GM18499 (cell line): ENCODE data around the gene RPS25.
"Not testable (repeated sequence)": the region's sequence is repeated elsewhere in the genome, so short reads cannot be mapped to it uniquely, and the experiment has no call there.

Source experiments
- ATAC-seq: cut with Tn5 transposase; IDR thresholded peaks from one replicate; pipeline ENCODE4 v1.9.1; 2021; ENCODE audit warnings: moderate number of reproducible peaks; ENCODE audit not compliant: insufficient read depth, unreplicated experiment

Gene RPS25

GRCh38 chr11:119019996-119020395 lies 1.9 kb upstream of the RPS25 start:
- ATAC-seq, result no peak

DNA sequence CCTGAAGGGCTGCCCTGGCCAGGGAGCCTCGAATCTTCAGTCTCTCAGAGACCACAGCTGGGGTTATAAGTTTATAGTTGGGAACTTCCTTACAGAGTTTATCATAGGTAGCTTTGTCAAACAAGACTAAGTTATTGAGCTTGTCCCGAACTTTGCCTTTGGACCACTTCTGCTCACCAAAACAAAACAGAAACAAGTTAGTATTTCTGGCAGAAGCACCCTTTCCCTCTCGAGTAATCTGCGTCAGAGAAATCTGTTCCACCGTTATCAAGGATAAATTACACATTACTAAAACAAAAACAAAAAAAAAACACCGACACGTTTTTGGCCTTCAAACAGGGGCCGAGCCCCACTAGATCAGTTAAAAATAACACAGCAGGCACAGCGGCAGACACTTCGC lies 766 bp downstream of the RPS25 start:
- ATAC-seq, result not testable (repeated sequence)

DNA sequence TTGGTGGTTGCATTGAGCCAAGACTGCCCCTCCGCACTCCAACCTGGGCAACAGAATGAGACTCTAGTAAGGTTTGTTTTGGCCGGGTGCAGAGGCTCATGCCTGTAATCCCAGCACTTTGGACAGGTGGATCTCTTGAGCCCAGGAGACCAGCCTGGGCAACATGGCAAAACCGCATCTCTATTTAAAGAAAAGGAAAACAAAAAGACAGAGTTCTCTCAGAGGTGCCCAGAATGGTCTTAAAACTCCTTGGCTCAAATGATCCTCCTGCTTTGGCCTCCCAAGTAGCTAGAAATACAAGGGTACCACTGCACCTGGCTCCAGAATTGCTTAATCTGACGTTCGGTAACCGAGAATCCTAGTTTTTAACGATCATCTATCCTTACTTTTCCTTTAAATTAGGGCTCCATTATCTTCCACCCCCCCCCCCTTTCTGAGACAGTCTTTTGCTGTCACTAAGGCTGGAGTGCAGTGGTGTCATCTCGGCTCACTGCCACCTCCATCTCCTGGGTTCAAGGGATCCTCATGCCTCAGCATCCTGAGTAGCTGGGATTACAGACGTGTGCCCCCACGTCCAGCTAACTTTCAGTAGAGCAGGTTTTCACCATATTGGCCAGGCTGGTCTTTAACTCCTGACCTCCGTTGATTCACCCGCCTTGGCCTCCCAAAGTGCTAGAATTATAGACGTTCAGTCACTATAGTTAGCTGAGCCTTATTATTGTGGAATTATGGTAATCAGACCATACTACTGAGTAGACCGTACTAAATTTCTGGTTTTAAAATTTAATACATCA lies 1.7 kb downstream of the RPS25 start:
- ATAC-seq, result no peak

DNA sequence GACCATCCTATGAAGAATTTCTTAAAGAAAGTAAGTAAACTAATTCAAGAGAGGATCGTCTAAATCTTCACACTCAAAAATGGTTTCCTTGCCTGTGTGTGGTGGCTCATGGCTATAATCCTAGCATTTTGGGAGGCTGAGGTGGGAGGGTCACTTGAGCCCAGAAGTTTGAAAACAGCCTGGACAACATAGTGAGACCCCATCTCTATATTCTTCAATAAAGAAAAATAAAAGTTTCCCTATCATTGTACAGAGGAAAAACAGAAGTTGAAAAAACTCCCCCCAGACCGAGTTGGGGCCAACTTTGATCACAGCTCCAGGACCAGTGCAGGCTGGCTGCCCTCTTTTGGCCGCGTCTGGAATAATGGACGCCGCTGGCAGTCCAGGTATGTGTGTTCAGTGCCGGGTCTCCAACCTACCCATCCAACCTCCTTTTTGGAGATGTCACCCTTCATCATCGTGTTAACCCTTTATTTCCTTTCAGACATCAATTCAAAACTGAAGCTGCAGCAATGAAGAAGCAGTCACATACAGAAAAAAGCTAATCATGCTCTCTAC lies 3.0 kb downstream of the RPS25 start:
- no peak for ATAC-seq

DNA sequence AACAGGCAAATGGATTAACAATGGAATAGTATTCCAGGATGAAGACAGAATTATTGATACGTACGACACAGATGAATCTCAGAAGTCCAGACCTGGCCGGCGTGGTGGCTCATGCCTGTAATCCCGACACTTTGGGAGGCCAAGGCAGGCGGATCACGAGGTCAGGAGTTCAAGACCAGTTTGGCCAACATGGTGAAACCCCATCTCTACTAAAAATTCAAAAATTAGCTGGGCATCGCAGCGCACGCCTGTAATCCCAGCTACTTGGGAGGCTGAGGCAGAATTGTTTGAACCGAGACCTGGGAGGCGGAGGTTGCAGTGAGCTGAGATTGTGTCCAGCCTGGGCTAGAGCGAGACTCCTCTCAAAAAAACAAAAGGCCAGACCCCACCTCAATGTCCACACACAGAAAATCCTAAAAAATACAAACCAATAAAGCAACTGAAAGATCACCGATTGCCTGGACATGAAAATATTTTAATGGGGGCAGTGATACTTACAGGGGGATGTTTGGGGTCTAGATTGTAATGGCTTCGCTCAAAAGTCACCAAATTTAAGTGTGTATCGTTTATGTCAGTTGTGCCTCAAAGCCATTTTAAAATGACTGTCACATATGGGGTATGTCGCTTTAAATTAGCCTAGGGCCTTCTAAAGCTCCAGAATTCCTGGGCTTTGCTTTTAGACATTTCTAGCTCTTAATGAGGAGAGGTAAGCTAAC lies 3.8 kb downstream of the RPS25 start:
- ATAC-seq, result no peak

DNA sequence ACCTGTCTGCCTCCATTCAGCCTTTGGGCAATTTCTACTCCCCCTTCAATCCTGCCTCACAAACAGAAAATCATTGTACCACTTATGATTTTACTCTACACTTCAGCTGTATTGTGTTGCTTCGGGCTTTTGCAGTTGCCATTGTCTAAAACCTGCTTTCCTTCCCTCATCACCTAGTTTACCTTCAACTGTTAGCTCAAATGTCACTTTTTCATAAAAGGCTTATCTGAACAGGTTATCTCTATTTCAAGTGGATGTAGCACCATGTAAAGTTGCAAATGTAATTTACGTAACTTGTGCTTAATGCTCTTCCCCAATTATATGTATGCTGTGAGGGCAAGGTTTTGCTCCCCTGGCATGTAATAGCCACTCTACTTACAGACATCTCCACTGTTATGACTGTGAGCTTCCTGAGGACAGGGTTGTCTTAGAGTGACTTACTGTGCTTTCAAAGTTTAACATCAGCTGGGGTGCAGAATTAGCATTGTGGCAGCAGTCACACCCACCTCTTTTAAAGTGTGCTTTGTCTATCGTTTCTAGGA lies 5.4 kb downstream of the RPS25 start:
- no peak for ATAC-seq

- ATAC-seq, result no peak
These were observed 6.6 kb downstream of the RPS25 start for GRCh38 chr11:119011476-119012053.

DNA sequence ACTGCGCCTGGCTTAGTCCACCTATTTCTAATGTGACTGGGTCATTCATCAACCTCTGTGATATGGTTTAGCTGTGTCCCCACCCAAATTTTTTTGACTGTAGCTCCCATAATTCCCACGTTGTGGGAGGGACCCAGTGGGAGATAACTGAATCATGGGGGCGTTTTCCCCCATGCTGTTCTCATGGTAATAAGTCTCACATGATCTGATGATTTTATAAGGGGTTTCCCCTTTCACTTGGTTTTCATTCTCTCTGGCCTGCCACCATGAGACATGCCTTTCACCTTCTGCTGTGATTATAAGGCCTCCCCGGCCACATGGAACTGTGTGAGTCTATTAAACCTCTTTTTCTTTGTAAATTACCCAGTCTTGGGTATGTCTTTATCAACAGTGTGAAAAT lies 11.5 kb downstream of the RPS25 start:
- no peak for ATAC-seq

DNA sequence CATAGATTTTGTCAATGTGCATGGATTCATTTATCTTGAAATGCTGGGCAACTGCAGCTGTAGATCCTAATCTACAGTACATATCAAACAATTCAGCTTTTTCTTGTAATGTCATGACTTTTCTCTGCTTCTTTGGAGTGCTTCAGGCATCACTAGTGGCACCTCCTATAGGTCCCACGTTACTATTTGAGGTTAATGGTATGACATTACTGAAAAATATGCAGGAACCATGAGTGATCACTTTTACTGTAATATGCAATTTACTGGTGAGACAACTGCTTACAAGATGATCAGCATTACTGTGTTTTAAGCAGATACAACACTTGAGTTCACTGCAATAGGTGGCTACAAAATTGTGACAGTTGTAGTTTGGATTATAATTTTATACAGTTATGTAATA lies 17.2 kb downstream of the RPS25 start:
- no peak for ATAC-seq

DNA sequence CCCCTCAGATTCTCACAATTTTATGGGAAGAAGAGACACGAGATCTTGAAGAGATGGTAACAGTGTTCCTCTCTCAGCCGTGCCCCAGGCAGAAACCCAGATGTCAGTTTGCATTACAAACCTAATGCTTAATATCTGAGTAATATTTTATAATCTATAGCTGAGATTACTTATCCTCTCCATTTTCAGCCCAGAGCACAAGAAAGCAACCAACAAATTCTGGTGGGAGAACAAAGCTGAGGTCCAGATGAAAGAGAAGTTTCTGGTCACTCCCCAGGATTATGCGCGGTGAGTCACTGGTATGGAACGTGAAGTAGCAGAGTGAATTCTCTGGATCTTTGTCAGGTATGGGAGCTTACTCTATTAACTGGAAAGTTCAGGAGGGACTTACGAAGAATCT lies 19.3 kb downstream of the RPS25 start:
- no peak for ATAC-seq

GRCh38 chr11:118998388-118998717 lies 19.8 kb downstream of the RPS25 start:
- peak; percentile 8 for ATAC-seq

- ATAC-seq, result peak; percentile 65
These were observed 20.3 kb downstream of the RPS25 start, which contains the start of gene CENATAC for GRCh38 chr11:118997627-118998387. TSS of gene CENATAC (plus strand) at chr11:118998138. CDS start at chr11:118998198, 60 bp downstream.

GRCh38 chr11:118996926-118997626 lies 21.1 kb downstream of the RPS25 start:
- no peak for ATAC-seq

GRCh38 chr11:118991486-118992038 lies 26.6 kb downstream of the RPS25 start:
- not testable (repeated sequence) for ATAC-seq

GRCh38 chr11:118988280-118988679 lies 29.9 kb downstream of the RPS25 start:
- no peak for ATAC-seq

DNA sequence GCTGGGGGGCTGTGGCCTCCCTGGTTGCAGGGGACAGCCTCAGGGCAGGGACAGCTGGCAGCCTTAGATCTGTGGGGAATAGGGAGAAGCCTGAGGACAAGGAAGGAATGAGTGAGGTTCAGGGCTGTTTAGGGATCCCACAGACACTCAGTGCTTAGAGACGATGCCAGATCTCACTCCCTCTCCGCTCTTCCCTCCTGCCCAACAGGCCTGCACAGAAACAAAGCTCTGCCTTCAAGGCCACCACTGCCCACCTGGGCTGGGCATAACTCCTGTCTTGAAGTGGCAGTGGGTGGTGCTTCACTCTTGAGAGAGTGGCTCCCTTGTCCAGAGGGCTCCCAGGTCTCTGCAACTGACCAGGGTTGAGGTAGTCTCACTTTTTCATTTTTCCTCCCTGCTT lies 33.3 kb downstream of the RPS25 start:
- ATAC-seq, result no peak

DNA sequence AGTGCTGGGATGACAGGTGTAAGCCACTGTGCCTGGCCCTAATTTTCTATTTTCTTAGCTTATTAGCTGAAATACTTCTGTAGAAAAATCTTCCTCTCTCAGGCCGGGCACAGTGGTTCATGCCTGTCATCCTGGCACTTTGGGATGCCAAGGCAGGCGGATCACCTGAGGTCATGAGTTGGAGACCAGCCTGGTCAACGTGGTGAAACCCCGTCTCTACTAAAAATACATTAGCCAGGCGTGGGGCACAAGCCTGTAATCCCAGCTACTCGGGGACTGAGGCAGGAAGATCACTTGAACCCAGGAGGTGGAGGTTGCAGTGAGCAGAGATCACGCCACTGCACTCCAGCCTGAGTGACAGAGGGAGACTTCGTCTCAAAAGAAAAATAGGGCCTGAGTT lies 33.8 kb downstream of the RPS25 start:
- ATAC-seq, result not testable (repeated sequence)

DNA sequence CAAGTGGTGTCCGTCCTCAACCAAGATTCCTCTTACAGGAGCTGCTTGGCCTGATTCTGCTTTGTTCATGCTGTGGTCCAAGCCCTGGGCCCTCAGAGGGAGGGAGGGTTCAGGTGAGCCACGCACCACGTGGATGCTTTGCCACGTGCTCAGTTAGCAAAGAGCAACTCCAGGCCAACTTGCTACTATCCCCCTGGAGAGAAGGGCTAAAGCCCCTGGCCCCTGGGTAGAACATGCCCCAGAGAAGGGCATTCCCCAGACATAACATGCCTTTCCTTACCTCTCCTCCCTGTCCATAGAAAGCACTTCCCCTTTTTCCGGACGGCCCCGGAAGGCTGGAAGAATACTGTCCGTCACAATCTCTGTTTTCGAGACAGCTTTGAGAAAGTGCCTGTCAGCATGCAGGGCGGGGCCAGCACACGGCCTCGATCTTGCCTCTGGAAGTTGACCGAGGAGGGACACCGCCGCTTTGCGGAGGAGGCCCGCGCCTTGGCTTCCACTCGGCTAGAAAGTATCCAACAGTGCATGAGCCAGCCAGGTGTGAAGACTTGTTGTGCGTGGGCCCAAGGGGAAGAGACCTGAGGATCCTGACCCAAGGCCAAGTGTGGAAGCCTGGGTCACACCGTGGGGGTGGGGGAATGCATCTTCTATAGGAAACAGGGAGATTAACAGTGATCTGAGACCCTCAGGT lies 37.8 kb downstream of the RPS25 start:
- ATAC-seq, result no peak

DNA sequence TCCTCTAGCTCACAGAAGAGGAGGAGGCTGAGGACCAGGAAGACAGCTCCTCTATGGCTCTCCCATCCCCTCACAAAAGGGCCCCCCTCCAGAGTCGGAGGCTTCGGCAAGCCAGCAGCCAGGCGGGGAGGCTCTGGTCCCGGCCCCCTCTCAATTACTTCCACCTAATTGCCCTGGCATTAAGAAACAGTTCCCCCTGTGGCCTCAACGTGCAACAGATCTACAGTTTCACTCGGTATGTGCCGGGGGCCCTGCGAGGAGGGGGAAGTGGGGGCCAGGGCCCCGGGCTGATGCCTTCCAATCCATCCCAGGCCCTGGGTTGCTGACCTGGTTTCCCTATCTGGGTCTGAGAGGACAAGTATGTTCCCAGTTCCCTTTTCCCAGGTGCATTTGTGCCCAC lies 38.7 kb downstream of the RPS25 start:
- ATAC-seq, result no peak
